ENCODE data around the gene SHLD1.
"Not testable (repeated sequence)": the region's sequence is repeated elsewhere in the genome, so short reads cannot be mapped to it uniquely, and the experiment has no call there.

Gene SHLD1

DNA sequence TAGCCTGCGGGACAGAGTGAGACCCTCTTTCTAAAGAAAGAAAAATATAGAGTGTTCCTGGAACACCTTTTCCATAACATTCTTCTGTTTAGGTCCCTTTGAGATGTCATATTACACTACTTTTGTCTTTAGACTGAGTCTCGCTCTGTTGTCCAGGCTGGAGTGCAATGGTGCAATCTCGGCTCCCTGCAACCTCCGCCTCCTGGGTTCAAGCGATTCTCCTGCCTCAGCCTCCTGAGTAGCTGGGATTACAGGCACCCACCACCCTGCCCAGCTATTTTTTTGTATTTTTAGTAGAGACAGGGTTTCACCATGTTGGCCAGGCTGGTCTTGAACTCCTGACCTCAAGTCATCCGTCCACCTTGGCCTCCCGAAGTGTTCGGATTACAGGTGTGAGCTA, 31.2 kb downstream of the SHLD1 start:
- not testable (repeated sequence) for H3K9me3 ChIP-seq (ENCODE audit: control insufficient read depth, insufficient read depth, low read length); DNase-seq (ENCODE audit: low read depth, low spot score); H3K36me3 ChIP-seq (ENCODE audit: control insufficient read depth, insufficient read depth, low read length); H3K4me3 ChIP-seq (ENCODE audit: low read length); H3K4me1 ChIP-seq (ENCODE audit: control insufficient read depth, insufficient read depth, low read length); H3K27ac ChIP-seq (ENCODE audit: low read length); H3K27me3 ChIP-seq (ENCODE audit: control insufficient read depth, insufficient read depth, low read length)
- no CpG with 5 or more reads among the region's 8 CpGs for WGBS (ENCODE audit: insufficient coverage, insufficient read length)

DNA sequence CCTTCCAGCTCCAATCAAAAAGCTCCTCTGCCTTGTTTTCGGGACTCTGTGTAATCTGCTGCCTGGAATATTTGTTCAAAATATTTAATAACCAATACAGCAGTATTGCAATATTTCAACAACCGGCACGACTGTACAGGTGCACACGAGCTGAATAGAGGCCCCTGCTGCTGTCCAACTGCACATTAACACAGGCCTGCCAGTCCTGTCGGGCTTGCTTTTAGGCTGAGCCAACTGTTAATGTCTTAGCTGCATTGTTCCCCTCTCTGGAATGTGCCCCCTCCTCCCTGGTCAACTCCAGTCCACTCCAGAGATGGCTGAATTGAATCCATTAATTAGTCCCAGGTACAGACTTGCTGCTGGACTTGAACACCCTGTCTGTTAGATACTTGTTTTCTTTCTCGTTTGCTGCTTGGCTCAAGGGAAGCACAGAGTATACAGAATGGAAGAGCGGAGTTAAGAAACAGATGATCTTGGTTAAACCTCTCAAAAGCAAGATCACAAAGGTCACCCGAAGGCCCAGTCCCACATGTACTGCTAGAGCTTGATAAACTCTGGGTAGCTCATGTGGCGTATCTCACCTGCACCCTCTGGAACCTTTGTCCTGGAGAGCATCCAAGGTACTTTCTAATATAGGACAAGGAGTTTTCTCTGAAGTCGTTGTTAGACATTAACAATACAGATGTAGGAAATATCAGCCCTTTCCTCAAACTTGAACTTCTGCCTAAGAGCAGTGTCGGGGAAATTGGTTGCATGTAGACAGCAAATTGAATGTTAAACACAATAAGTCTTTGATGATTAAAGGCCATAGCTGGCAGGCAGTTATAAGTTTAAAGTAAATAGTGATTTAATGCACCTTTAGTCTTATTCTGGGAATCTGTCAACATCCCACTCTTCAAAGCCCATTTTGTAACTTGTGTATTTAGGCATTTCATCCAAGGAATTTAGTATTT, 31.9 kb downstream of the SHLD1 start:
- no peak overlapping the region for H3K27ac ChIP-seq (ENCODE audit: low read length)
- no peaks in the 10 kb centered on the region for H3K9me3 ChIP-seq (ENCODE audit: control insufficient read depth, insufficient read depth, low read length)
- no peaks in the 10 kb centered on the region for H3K27me3 ChIP-seq (ENCODE audit: control insufficient read depth, insufficient read depth, low read length)
- H3K36me3 ChIP-seq (ENCODE audit: control insufficient read depth, insufficient read depth, low read length): no peaks in the 10 kb centered on the region
- no CpG with 5 or more reads among the region's 11 CpGs for WGBS (ENCODE audit: insufficient coverage, insufficient read length)
- H3K4me3 ChIP-seq (ENCODE audit: low read length): no peak overlapping the region
- DNase-seq (ENCODE audit: low read depth, low spot score): no peak
- H3K4me1 ChIP-seq (ENCODE audit: control insufficient read depth, insufficient read depth, low read length): no peaks in the 10 kb centered on the region

DNA sequence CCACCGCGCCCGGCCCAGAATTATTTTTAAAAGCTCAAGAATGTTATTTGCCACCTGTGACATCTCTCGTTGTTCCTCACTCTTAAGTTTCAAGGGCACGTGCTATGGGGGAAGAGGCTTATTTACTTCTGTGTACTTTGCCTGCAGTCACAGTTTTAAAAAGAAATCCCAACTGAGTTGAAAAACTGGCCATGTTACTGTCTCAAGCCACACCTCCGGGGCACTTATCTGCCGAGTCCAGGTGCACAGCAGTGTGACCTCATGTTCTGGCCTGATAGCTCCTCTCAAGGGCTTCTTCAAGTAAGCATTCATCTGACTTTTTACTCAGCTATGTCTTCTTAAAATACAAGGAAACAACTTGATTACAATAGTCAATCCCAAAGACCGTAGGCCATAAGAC, 34.5 kb downstream of the SHLD1 start:
- no peak for DNase-seq (ENCODE audit: low read depth, low spot score)
- Histone ChIP-seq H3K4me3 (ENCODE audit: low read length) (no peak overlapping the region), H3K27ac (ENCODE audit: low read length) (no peak overlapping the region), H3K36me3 (ENCODE audit: control insufficient read depth, insufficient read depth, low read length) (no peaks in the 10 kb centered on the region), H3K9me3 (ENCODE audit: control insufficient read depth, insufficient read depth, low read length) (no peaks in the 10 kb centered on the region), H3K4me1 (ENCODE audit: control insufficient read depth, insufficient read depth, low read length) (no peaks in the 10 kb centered on the region), H3K27me3 (ENCODE audit: control insufficient read depth, insufficient read depth, low read length) (no peaks in the 10 kb centered on the region)
- WGBS (ENCODE audit: insufficient coverage, insufficient read length): no CpG with 5 or more reads among the region's 8 CpGs

DNA sequence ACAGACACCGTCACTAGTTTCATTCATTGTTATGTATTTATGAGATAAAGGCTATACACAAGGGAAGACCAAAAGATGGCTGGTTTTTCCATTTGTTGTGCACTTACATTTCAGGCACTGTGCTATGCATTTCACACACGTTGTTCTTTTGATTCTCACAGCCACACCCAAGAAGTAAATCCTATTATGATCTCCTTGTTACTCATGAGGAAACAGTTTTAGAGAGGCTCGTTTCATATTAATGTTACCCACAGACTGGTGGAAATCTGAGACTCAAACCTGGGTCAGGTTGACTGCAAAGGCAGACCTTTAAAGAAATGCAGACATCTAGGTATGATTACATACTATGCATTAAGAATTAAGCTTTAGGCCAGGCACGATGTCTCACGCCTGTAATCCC, 34.9 kb downstream of the SHLD1 start:
- H3K4me1 ChIP-seq (ENCODE audit: control insufficient read depth, insufficient read depth, low read length): no peaks in the 10 kb centered on the region
- WGBS (ENCODE audit: insufficient coverage, insufficient read length): no CpG with 5 or more reads among the region's 5 CpGs

DNA sequence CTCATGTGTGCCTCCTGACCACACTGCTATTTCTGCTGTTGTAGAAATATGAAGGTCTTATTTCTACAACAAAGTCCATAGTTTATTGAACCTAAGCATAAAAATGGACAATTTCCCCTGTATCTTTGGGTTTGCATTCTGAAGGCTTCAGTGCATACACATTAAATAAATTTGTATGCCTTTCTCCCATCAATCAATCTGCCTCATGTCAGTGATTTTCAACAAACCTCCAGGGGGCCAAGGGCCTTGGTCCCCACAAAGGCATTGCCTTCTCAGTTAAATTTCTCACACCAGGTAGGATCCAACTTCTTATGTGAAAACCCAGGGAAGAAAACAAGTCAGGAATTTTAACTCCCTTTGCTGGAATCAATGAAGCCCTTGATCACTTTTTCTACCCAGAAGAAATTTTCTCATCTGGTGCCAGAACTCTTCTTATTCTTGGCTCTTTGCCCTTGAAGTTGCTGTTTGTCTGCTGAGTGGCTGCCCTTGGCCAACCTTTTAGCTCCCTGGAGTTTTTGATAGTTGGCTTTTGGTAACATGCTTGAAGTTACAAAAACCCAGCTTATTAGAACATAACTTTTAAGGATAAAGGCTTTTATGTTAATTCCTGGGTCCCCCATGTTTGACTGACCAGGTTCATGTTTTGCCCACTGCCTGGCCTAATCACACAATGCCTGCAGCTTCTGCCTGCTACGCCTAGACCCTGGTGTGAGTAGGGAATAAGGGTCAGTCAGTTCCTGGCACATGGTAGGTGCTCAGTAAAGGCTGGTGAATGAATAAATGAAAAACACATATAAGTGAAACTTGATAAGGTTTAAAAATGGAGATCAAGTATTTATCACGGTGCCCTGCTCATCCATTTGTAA, 37.0 kb downstream of the SHLD1 start:
- H3K4me3 ChIP-seq (ENCODE audit: low read length): no peak overlapping the region
- no CpG with 5 or more reads among the region's 2 CpGs for WGBS (ENCODE audit: insufficient coverage, insufficient read length)
- DNase-seq (ENCODE audit: low read depth, low spot score): no peak
- H3K27me3 ChIP-seq (ENCODE audit: control insufficient read depth, insufficient read depth, low read length): no peaks in the 10 kb centered on the region
- H3K4me1 ChIP-seq (ENCODE audit: control insufficient read depth, insufficient read depth, low read length): no peaks in the 10 kb centered on the region
- H3K9me3 ChIP-seq (ENCODE audit: control insufficient read depth, insufficient read depth, low read length): no peaks in the 10 kb centered on the region
- H3K36me3 ChIP-seq (ENCODE audit: control insufficient read depth, insufficient read depth, low read length): no peaks in the 10 kb centered on the region
- no peak overlapping the region for H3K27ac ChIP-seq (ENCODE audit: low read length)

More for the DNA sequence above, 34.9 kb downstream of the SHLD1 start:
- DNase-seq (ENCODE audit: low read depth, low spot score): no peak
- H3K27ac ChIP-seq (ENCODE audit: low read length): no peak overlapping the region
- H3K36me3 ChIP-seq (ENCODE audit: control insufficient read depth, insufficient read depth, low read length): no peaks in the 10 kb centered on the region
- no peaks in the 10 kb centered on the region for H3K9me3 ChIP-seq (ENCODE audit: control insufficient read depth, insufficient read depth, low read length)
- H3K27me3 ChIP-seq (ENCODE audit: control insufficient read depth, insufficient read depth, low read length): no peaks in the 10 kb centered on the region
- no peak overlapping the region for H3K4me3 ChIP-seq (ENCODE audit: low read length)

DNA sequence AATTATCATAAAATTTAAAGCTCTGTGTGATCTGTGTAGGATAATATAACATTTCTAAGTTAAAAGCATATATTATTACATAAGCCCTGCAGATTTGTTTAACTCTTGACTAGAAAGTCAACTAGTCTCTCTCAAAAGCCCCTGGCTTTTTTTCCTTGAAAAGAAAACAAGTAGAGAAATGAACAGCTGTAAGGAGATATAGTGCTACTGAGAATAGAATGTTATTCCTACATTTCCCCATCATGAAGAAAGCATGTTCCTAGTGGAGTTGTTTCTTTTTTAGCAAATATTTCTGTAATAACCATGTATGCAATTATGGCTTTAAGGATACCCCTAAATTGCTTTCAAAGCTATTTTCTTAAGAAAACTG, 37.6 kb downstream of the SHLD1 start:
- no peak overlapping the region for H3K4me3 ChIP-seq (ENCODE audit: low read length)
- no peak for DNase-seq (ENCODE audit: low read depth, low spot score)
- no peaks in the 10 kb centered on the region for H3K4me1 ChIP-seq (ENCODE audit: control insufficient read depth, insufficient read depth, low read length)
- no peaks in the 10 kb centered on the region for H3K27me3 ChIP-seq (ENCODE audit: control insufficient read depth, insufficient read depth, low read length)
- no peaks in the 10 kb centered on the region for H3K36me3 ChIP-seq (ENCODE audit: control insufficient read depth, insufficient read depth, low read length)
- H3K27ac ChIP-seq (ENCODE audit: low read length): no peak overlapping the region
- H3K9me3 ChIP-seq (ENCODE audit: control insufficient read depth, insufficient read depth, low read length): no peaks in the 10 kb centered on the region

DNA sequence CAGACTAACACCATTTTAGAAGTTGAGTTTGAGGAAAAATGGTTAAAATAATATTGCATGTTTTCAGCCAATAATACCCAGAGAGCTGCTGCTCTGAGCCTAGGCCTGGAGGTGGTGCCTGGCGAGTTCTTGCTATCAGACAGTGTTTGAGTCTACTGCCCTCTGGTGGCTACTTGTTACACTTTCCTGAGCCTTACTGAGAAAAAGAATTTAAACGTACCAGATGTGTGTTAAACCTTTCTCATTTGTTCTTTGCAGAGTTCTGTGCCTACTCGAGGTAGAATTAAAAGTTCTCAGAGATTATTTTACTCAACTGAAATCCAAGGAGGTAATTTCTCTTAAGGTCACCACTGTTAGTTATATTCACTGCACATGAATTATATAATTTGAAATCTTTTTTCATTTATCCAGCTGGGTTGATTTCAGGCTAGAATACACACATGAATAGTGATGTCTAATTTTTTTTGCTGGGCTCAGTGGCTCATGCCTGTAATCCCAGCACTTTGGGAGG, 38.2 kb downstream of the SHLD1 start:
- Histone ChIP-seq H3K9me3 (ENCODE audit: control insufficient read depth, insufficient read depth, low read length) (no peaks in the 10 kb centered on the region), H3K4me1 (ENCODE audit: control insufficient read depth, insufficient read depth, low read length) (no peaks in the 10 kb centered on the region), H3K4me3 (ENCODE audit: low read length) (no peak overlapping the region), H3K36me3 (ENCODE audit: control insufficient read depth, insufficient read depth, low read length) (no peaks in the 10 kb centered on the region), H3K27ac (ENCODE audit: low read length) (no peak overlapping the region), H3K27me3 (ENCODE audit: control insufficient read depth, insufficient read depth, low read length) (no peaks in the 10 kb centered on the region)
- peak; percentile 64 for DNase-seq (ENCODE audit: low read depth, low spot score)
- no CpG with 5 or more reads among the region's 3 CpGs for WGBS (ENCODE audit: insufficient coverage, insufficient read length)

DNA sequence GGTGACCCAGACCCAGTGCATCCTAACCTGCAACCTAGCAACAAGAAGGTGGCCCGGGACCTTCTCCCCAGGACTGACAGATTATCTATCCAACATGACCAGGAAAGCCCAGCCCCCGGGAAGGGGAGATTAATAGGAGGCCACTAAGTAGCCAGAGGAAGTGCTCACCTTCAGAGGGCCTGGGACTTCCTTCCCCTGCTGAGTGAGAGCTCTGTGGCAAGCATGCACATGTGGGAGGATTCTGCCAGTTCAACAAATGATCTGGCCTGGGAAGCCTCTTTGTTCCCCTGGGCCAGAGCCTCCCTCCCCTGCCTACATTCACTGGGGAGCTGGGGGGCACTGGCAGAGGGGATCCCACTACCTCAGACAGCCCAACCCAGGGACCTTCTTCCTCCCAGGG, 39.6 kb downstream of the SHLD1 start:
- Histone ChIP-seq H3K9me3 (ENCODE audit: control insufficient read depth, insufficient read depth, low read length) (no peaks in the 10 kb centered on the region), H3K27me3 (ENCODE audit: control insufficient read depth, insufficient read depth, low read length) (no peaks in the 10 kb centered on the region), H3K36me3 (ENCODE audit: control insufficient read depth, insufficient read depth, low read length) (no peaks in the 10 kb centered on the region), H3K4me1 (ENCODE audit: control insufficient read depth, insufficient read depth, low read length) (no peaks in the 10 kb centered on the region), H3K4me3 (ENCODE audit: low read length) (no peak overlapping the region), H3K27ac (ENCODE audit: low read length) (no peak overlapping the region)
- WGBS (ENCODE audit: insufficient coverage, insufficient read length): no CpG with 5 or more reads among the region's 2 CpGs
- no peak for DNase-seq (ENCODE audit: low read depth, low spot score)

DNA sequence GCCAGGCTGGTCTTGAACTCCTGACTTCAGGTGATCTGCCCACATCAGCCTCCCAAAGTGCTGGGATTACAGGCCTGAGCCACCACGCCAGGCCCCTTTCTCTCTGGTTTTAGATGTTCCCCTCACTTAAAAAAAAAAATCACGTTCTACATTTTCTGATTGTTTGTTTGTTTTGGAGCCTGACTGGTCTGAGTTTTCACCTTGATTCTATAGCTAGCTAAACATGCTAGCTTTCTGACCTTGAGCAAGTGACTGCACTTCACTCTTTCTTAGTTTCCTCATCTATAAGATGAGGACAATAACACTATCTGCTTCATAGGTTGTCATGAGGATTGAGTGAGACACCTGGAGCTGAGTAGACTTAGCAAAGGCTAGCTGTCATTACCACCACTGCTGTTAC, 43.7 kb downstream of the SHLD1 start:
- H3K27me3 ChIP-seq (ENCODE audit: control insufficient read depth, insufficient read depth, low read length): no peaks in the 10 kb centered on the region
- no peak for DNase-seq (ENCODE audit: low read depth, low spot score)
- no CpG with 5 or more reads among the region's 2 CpGs for WGBS (ENCODE audit: insufficient coverage, insufficient read length)
- H3K27ac ChIP-seq (ENCODE audit: low read length): no peak overlapping the region
- H3K9me3 ChIP-seq (ENCODE audit: control insufficient read depth, insufficient read depth, low read length): no peaks in the 10 kb centered on the region
- no peak overlapping the region for H3K4me3 ChIP-seq (ENCODE audit: low read length)
- H3K4me1 ChIP-seq (ENCODE audit: control insufficient read depth, insufficient read depth, low read length): no peaks in the 10 kb centered on the region
- H3K36me3 ChIP-seq (ENCODE audit: control insufficient read depth, insufficient read depth, low read length): no peaks in the 10 kb centered on the region

DNA sequence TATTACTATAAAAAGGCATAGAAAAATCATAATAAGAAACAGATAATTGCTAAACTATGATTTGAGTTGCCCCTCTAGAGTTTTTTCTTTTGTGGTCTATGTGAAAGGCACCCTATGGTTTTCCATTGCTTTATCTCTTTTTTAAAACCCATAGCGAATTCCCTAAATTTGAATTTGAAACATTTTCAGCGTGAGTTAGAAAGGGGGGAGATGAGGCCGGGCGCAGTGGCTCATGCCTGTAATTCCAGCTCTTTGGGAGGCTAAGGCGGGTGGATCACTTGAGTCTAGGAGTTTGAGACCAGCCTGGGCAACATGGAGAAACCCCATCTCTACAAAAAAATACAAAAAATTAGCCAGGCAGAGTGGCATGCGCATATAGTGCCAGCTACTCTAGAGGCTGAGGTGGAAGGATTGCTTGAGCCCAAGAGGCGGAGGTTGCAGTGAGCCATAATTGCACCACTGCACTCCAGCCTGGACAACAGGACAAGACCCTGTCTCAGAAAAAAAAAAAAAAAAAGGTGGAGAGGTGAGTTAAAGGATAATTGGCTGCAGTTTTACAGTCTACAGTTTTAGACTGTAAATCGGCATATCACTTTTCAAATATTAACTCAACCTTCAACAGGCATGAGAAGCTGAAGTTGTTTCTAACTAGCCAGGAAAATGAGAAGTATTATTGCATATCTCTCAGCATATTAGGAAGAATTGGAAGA, 46.3 kb downstream of the SHLD1 start:
- WGBS (ENCODE audit: insufficient coverage, insufficient read length): no CpG with 5 or more reads among the region's 8 CpGs
- H3K27me3 ChIP-seq (ENCODE audit: control insufficient read depth, insufficient read depth, low read length): no peaks in the 10 kb centered on the region
- DNase-seq (ENCODE audit: low read depth, low spot score): no peak
- H3K27ac ChIP-seq (ENCODE audit: low read length): no peak overlapping the region
- no peak overlapping the region for H3K4me3 ChIP-seq (ENCODE audit: low read length)
- H3K36me3 ChIP-seq (ENCODE audit: control insufficient read depth, insufficient read depth, low read length): no peaks in the 10 kb centered on the region
- H3K9me3 ChIP-seq (ENCODE audit: control insufficient read depth, insufficient read depth, low read length): no peaks in the 10 kb centered on the region
- no peaks in the 10 kb centered on the region for H3K4me1 ChIP-seq (ENCODE audit: control insufficient read depth, insufficient read depth, low read length)

Data from iPS DF 6.9 (cell line).